Activated T-helper 1 cell treated with anti-CD3 and anti-CD28 coated beads, Interleukin-12 subunit alpha, Interleukin-12 subunit beta, Interleukin-2, Interleukin-4 antibody, amounts not matched to agents 30 ng/mL and 10 ng/mL and 1 ng/mL, durations not matched to agents 14 hours and 24 hours and 36 hours (primary cell): ENCODE results near the gene RPP25. TPM values are rescaled to one million over a fixed set of nuclear protein-coding genes. Genes with fewer than 3 reads are reported as not detected.
A peak's percentile ranks its signal among the peaks of the same experiment; 100 is the strongest.

Experiments used
- DNase-seq: peaks from one replicate; pipeline ENCODE4 v3.0.0; 2021; ENCODE audit warnings: low spot score
- H3K27ac Mint-ChIP-seq: one replicate; pipeline ENCODE4 v1.8.0; 2021; ENCODE audit warnings: mild to moderate bottlenecking, mixed read lengths
- H3K27me3 Mint-ChIP-seq: one replicate; pipeline ENCODE4 v1.8.0; 2022; ENCODE audit warnings: mild to moderate bottlenecking, moderate library complexity, mixed read lengths; ENCODE audit not compliant: insufficient read depth
- H3K36me3 Mint-ChIP-seq: one replicate; pipeline ENCODE4 v1.8.0; 2021; ENCODE audit warnings: low read depth, mixed read lengths
- H3K4me1 Mint-ChIP-seq: one replicate; pipeline ENCODE4 v1.8.0; 2021; ENCODE audit warnings: low read depth, mixed read lengths
- H3K4me3 Mint-ChIP-seq: one replicate; pipeline ENCODE4 v1.8.0; 2021; ENCODE audit warnings: mild to moderate bottlenecking, moderate library complexity, mixed read lengths
- H3K9me3 Mint-ChIP-seq: one replicate; pipeline ENCODE4 v1.8.0; 2021; ENCODE audit warnings: mixed read lengths
- intact Hi-C: fragments of 100-400 bp; cut with micrococcal nuclease; formaldehyde crosslinking; loops from one replicate; pipeline ENCODE4 v1.15.1; 2024
- total RNA-seq: library from RNA; stranded (reverse); gene quantifications from 2 replicates; pipeline ENCODE4 v1.2.3, GENCODE V29; 2022

RPP25 gene
- total RNA-seq: 13.3 and 15.3 TPM in 2 replicates

GRCh38 chr15:74956648-74957475, at the start of gene RPP25:
RPP25 (minus strand) TSS chr15:74956772; CDS start chr15:74956583, 189 bp downstream.
- Mint-ChIP-seq H3K27me3 (peaks cover 44% of the 10 kb centered on the region), H3K9me3 (no peaks in the 10 kb centered on the region), H3K4me1 (peaks cover 36% of the 10 kb centered on the region), H3K4me3 (peak within 1 kb of the TSS; percentile 70), H3K27ac (no peak within 1 kb of the TSS), H3K36me3 (peaks cover 2% of the 10 kb centered on the region)
- intact Hi-C loops: loop anchor here (1.0 kb wide), 5 partner anchors 19 to 248 kb away; partner anchors contain the start of genes COX5A, PPCDC and SCAMP5
- DNase-seq: peak; percentile 69

- Mint-ChIP-seq H3K36me3 (no peaks in the 10 kb centered on the region), H3K4me1 (no peaks in the 10 kb centered on the region), H3K4me3 (no peak overlapping the region), H3K27ac (no peak overlapping the region), H3K27me3 (peaks cover 14% of the 10 kb centered on the region), H3K9me3 (no peaks in the 10 kb centered on the region)
- intact Hi-C loops: no loop called here
- DNase-seq: no peak
These were observed 45.8 kb upstream of the RPP25 start for GRCh38 chr15:75002398-75002797.

- Mint-ChIP-seq H3K9me3 (no peaks in the 10 kb centered on the region), H3K27me3 (peaks cover 25% of the 10 kb centered on the region), H3K27ac (no peak overlapping the region), H3K36me3 (no peaks in the 10 kb centered on the region), H3K4me1 (no peaks in the 10 kb centered on the region), H3K4me3 (no peak overlapping the region)
- DNase-seq: no peak
- intact Hi-C loops: no loop called here
These were observed 44.7 kb upstream of the RPP25 start for GRCh38 chr15:75001310-75001709.

- intact Hi-C loops: no loop called here
- Mint-ChIP-seq H3K27me3 (peaks cover 29% of the 10 kb centered on the region), H3K27ac (no peak overlapping the region), H3K4me3 (no peak overlapping the region), H3K9me3 (no peaks in the 10 kb centered on the region), H3K4me1 (peaks cover 4% of the 10 kb centered on the region), H3K36me3 (no peaks in the 10 kb centered on the region)
- no peak for DNase-seq
These were observed 41.0 kb upstream of the RPP25 start for GRCh38 chr15:74997543-74997942.

GRCh38 chr15:74997141-74997540, 40.6 kb upstream of the RPP25 start:
- H3K36me3 Mint-ChIP-seq: no peaks in the 10 kb centered on the region
- H3K27ac Mint-ChIP-seq: no peak overlapping the region
- H3K9me3 Mint-ChIP-seq: no peaks in the 10 kb centered on the region
- no peak for DNase-seq
- intact Hi-C loops: no loop called here
- peaks cover 29% of the 10 kb centered on the region for H3K27me3 Mint-ChIP-seq
- peaks cover 4% of the 10 kb centered on the region for H3K4me1 Mint-ChIP-seq
- H3K4me3 Mint-ChIP-seq: no peak overlapping the region

GRCh38 chr15:74995779-74996765, 39.5 kb upstream of the RPP25 start:
- Mint-ChIP-seq H3K36me3 (no peaks in the 10 kb centered on the region), H3K4me1 (peaks cover 4% of the 10 kb centered on the region), H3K27ac (no peak overlapping the region), H3K4me3 (peak overlapping the region; percentile 70), H3K9me3 (no peaks in the 10 kb centered on the region), H3K27me3 (peaks cover 29% of the 10 kb centered on the region)
- no peak for DNase-seq
- intact Hi-C loops: loop anchor here (1.0 kb wide), 4 partner anchors 12 to 208 kb away; partner anchors contain the start of genes PPCDC and RPP25

GRCh38 chr15:74995182-74995778, 38.7 kb upstream of the RPP25 start, which contains the start of gene SCAMP5:
SCAMP5 (plus strand) TSS chr15:74995563; CDS start chr15:75011840, 16,277 bp downstream.
- no peak within 1 kb of the TSS for H3K27ac Mint-ChIP-seq

GRCh38 chr15:74994685-74995084, 38.1 kb upstream of the RPP25 start:
- no peak overlapping the region for H3K27ac Mint-ChIP-seq
- no peak for DNase-seq
- peaks cover 4% of the 10 kb centered on the region for H3K4me1 Mint-ChIP-seq
- intact Hi-C loops: loop anchor here (1.0 kb wide), 4 partner anchors 10 to 210 kb away; partner anchors contain the start of genes PPCDC and RPP25
- H3K27me3 Mint-ChIP-seq: peaks cover 34% of the 10 kb centered on the region
- no peaks in the 10 kb centered on the region for H3K36me3 Mint-ChIP-seq
- peak overlapping the region; percentile 59 for H3K4me3 Mint-ChIP-seq
- H3K9me3 Mint-ChIP-seq: no peaks in the 10 kb centered on the region

More at GRCh38 chr15:74995182-74995778, 38.7 kb upstream of the RPP25 start, which contains the start of gene SCAMP5:
- Mint-ChIP-seq H3K36me3 (no peaks in the 10 kb centered on the region), H3K9me3 (no peaks in the 10 kb centered on the region), H3K4me3 (peak within 1 kb of the TSS; percentile 70), H3K27me3 (peaks cover 33% of the 10 kb centered on the region), H3K4me1 (peaks cover 4% of the 10 kb centered on the region)
- intact Hi-C loops: loop anchor here (1.0 kb wide), 4 partner anchors 11 to 209 kb away; partner anchors contain the start of genes PPCDC and RPP25
- DNase-seq: peak; percentile 92

GRCh38 chr15:74994236-74994635, 37.7 kb upstream of the RPP25 start:
- Mint-ChIP-seq H3K27ac (no peak overlapping the region), H3K27me3 (peaks cover 38% of the 10 kb centered on the region), H3K9me3 (no peaks in the 10 kb centered on the region), H3K36me3 (no peaks in the 10 kb centered on the region), H3K4me3 (no peak overlapping the region), H3K4me1 (peaks cover 4% of the 10 kb centered on the region)
- DNase-seq: no peak
- intact Hi-C loops: no loop called here

- no peak overlapping the region for H3K27ac Mint-ChIP-seq
- peaks cover 29% of the 10 kb centered on the region for H3K27me3 Mint-ChIP-seq
- peaks cover 4% of the 10 kb centered on the region for H3K4me1 Mint-ChIP-seq
- no peaks in the 10 kb centered on the region for H3K9me3 Mint-ChIP-seq
- H3K4me3 Mint-ChIP-seq: no peak overlapping the region
- intact Hi-C loops: no loop called here
- DNase-seq: no peak
- no peaks in the 10 kb centered on the region for H3K36me3 Mint-ChIP-seq
These were observed 36.0 kb upstream of the RPP25 start for GRCh38 chr15:74992619-74993018.

- H3K27ac Mint-ChIP-seq: no peak overlapping the region
- DNase-seq: no peak
- no peaks in the 10 kb centered on the region for H3K36me3 Mint-ChIP-seq
- H3K27me3 Mint-ChIP-seq: peaks cover 13% of the 10 kb centered on the region
- intact Hi-C loops: no loop called here
- no peaks in the 10 kb centered on the region for H3K4me1 Mint-ChIP-seq
- H3K4me3 Mint-ChIP-seq: no peak overlapping the region
- no peaks in the 10 kb centered on the region for H3K9me3 Mint-ChIP-seq
These were observed 33.0 kb upstream of the RPP25 start for GRCh38 chr15:74989527-74989926.
